GM12873 (cell line): ENCODE results near the gene TIMP2.

Experiments used
- CTCF ChIP-seq: IDR thresholded peaks from 2 replicates; pipeline ENCODE4 v1.5.1; 2012; ENCODE audit warnings: low read depth, mild to moderate bottlenecking, moderate library complexity, low read length, control low read depth; ENCODE audit not compliant: insufficient read depth; ENCODE audit errors: missing control alignments

Gene TIMP2

GRCh38 chr17:78883533-78884131 is 41.6 kb downstream of the TIMP2 start:
- TF ChIP-seq CTCF: no peak

DNA sequence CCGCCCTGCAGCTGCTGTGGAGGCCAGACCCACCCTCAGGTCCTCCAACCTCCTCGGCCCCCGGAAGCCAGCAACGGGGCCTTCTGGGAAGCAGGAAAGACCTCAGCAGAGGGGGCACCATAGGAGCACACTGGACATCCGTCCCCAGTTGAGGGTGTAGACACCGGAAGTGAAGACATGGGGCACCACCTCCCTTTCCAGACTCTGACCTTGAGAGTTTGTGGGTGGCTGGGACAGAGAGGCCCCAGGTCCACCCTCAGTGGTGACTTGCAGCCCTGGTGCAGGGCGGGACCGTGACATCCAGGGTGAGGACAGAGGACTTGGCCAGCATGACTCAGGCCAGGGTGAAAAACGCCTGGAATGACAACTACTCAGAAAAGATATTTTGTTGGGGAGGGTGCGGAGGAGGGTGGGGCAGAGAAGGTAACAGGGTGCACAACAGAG is 42.1 kb downstream of the TIMP2 start:
- TF ChIP-seq CTCF: no peak

GRCh38 chr17:78882540-78883088 is 42.6 kb downstream of the TIMP2 start:
- no peak for TF ChIP-seq CTCF

GRCh38 chr17:78879635-78880186 is 45.5 kb downstream of the TIMP2 start:
- TF ChIP-seq CTCF: no peak

DNA sequence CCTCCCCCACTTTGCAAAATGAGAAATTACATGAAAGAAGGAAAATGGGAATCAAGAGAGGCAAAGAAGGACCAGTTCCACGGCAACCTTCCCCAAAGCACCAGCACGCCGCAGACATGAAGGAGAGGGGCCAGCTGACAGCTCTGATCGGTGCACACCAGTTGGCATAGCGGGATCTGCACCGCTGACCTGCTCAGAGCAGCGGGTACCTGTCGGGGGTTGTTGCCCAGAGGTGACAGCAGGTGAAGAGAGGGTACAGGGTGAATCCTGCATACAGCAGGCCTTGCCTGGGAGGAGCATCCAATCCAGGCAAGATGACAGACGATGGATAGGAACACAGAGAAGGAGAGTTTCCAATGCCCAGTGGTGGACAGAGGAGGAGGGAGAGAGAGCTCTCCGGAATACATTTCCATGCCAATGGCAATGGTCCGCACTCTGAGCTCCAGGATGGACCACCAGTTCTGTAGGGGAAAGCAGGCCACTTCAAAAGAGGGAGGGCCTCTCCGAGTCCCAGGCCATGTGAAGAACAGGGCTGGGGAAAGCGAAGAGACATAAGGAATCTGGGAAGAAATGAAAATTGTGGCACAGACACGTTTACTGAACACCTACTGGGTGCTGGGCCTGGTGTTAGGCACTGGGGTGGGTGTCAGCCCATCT is 46.2 kb downstream of the TIMP2 start:
- TF ChIP-seq CTCF: no peak

GRCh38 chr17:78878261-78878660 is 46.9 kb downstream of the TIMP2 start:
- TF ChIP-seq CTCF: no peak

DNA sequence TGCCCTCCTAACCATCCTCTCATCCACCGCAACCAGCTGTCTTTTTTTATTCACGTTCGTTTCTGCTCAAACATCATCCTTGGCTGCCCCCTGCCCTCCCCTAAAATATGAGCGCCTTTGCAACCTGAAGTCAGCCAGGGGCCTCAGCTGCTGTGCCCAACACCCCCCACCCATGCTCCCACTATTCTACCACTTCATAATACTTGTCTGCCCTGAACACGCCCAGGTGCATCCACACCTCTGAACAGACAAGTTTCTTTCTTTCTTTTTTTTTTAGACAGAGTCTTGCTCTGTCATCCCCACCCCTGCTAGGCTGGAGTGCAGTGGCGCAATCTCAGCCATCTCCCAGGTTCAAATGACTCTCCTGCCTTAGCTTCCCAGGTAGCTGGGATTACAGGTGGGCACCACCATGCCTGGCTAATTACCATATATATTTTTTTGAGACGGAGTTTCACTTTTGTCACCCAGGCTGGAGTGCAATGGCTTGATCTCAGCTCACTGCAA is 49.0 kb downstream of the TIMP2 start:
- no peak for TF ChIP-seq CTCF
